Astrocyte of the spinal cord (primary cell): ENCODE data around the gene HOXA11.

Source experiments
- DNase-seq: peaks from one replicate; pipeline ENCODE4 v3.0.0; 2011; ENCODE audit warnings: low read depth, low spot score
- H3K4me3 ChIP-seq: 2 replicates; pipeline ENCODE4 v1.5.1; 2011; ENCODE audit warnings: low read depth, mild to moderate bottlenecking, low read length, moderate library complexity
- in situ Hi-C: cut with HindIII; loops from 2 replicates; pipeline ENCODE4 v1.10.0; 2017; ENCODE audit warnings: low sequenced_read_pairs
- TF ChIP-seq, protein P1 (sequence below): IDR thresholded peaks from 2 replicates; pipeline ENCODE4 v1.5.1; 2012; ENCODE audit warnings: low read depth, mild to moderate bottlenecking, low read length, inconsistent platforms

Gene HOXA11

DNA sequence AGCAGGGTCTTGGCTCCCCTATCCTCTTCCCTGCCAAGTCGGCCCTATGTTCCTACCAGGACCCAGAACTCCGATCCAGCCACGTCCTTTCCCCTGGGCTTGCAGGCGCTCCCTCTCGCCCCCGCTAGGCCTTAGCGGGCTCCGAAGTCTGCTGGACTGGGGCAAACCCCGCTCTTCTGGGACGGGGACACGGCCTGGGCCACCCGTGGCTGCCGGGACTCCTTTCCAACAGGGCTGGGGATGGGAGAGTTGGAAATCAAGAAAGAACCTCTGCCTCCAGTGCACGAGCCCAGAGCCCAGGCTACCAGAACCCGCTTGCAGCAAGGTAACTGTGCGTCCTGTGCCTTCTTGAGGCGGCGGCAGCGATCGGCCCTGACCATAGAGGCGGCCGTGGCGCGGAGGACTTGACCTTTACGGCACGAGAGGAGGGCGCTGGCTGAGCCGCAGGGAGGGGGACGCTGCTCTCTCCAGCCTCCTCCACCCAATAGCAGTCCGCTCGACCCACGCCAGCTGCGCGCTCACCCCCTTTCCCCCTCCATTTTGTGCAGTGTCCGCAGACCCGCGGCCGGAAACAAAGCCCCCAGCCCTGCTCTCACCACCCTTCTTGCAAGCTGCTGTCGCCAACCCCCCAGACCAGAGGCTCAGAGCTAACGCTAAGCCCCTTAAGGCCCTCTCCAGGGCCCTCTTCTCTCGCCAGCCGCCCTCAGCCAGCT lies 7.0 kb upstream of the HOXA11 start:
- in situ Hi-C loops = no loop called here
- DNase-seq = no peak
- TF ChIP-seq, protein P1, sequence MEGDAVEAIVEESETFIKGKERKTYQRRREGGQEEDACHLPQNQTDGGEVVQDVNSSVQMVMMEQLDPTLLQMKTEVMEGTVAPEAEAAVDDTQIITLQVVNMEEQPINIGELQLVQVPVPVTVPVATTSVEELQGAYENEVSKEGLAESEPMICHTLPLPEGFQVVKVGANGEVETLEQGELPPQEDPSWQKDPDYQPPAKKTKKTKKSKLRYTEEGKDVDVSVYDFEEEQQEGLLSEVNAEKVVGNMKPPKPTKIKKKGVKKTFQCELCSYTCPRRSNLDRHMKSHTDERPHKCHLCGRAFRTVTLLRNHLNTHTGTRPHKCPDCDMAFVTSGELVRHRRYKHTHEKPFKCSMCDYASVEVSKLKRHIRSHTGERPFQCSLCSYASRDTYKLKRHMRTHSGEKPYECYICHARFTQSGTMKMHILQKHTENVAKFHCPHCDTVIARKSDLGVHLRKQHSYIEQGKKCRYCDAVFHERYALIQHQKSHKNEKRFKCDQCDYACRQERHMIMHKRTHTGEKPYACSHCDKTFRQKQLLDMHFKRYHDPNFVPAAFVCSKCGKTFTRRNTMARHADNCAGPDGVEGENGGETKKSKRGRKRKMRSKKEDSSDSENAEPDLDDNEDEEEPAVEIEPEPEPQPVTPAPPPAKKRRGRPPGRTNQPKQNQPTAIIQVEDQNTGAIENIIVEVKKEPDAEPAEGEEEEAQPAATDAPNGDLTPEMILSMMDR = no peak
- no peak overlapping the region for H3K4me3 ChIP-seq

DNA sequence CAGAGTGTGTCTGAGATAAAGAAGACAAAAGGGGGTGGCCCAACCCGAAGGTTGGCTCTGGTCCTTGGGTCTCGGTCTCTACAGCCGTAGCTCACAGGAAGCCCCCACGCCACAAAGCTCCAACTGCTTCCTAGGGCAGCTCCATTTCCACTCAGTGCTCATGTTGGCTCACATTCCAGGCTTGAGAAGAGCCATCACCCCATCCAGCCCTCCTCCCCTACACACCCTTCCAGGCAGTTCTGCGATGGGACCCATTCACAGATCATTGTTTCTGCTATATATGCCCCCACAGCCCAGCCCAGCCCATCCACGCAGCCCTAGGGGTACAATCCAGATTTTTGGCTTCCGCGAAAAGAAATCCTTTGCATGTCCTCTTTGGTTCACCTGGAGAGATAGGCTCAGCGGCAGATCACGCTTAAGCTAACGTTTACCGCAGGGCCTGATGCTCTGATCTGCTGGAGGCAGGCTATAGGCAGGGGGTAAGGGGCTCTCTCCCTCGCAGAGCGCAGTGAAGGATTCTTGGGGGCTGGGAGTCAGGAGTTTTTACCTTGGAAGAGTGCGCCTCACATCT lies 6.2 kb upstream of the HOXA11 start:
- DNase-seq = no peak
- TF ChIP-seq, protein P1 = no peak
- in situ Hi-C loops = no loop called here
- H3K4me3 ChIP-seq = no peak overlapping the region

GRCh38 chr7:27189997-27190748 lies 5.1 kb upstream of the HOXA11 start:
- DNase-seq = no peak
- TF ChIP-seq, protein P1 = no peak
- in situ Hi-C loops = no loop called here
- H3K4me3 ChIP-seq = no peak overlapping the region

DNA sequence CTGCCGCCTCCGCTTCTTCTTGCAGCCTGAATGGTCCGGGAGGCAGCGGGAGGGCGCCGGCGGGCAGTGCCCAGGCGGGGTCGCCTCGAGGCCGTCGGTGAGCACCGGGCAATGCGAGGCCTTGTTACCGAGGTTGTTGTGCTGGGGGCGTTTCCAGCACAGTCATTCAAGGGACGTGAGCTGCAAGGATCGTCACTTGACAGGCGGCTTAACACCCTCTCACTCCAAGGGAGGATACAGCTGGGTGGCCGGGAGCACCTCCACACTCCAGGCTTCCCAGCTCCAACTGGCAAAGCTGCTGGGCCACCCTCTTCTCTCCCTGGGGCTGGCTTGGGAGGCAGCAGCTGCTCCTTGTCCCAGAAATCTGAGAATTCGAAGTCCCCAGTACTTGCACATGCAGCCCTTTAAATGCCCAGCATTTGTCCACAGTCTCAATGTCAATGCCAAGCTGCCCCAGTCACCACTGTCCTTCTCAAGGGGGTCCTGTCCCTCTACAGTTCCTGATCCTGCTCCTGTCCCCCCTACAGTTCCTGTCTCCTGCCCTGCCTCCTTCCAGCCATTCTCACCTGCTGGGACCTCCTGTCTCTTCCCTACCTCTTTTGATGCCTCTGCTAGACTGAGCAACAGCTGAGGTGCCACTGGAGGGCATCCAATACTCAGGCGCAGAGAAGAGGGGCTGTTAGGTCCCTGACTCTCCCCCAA lies 4.4 kb upstream of the HOXA11 start:
- in situ Hi-C loops = no loop called here
- no peak for DNase-seq

DNA sequence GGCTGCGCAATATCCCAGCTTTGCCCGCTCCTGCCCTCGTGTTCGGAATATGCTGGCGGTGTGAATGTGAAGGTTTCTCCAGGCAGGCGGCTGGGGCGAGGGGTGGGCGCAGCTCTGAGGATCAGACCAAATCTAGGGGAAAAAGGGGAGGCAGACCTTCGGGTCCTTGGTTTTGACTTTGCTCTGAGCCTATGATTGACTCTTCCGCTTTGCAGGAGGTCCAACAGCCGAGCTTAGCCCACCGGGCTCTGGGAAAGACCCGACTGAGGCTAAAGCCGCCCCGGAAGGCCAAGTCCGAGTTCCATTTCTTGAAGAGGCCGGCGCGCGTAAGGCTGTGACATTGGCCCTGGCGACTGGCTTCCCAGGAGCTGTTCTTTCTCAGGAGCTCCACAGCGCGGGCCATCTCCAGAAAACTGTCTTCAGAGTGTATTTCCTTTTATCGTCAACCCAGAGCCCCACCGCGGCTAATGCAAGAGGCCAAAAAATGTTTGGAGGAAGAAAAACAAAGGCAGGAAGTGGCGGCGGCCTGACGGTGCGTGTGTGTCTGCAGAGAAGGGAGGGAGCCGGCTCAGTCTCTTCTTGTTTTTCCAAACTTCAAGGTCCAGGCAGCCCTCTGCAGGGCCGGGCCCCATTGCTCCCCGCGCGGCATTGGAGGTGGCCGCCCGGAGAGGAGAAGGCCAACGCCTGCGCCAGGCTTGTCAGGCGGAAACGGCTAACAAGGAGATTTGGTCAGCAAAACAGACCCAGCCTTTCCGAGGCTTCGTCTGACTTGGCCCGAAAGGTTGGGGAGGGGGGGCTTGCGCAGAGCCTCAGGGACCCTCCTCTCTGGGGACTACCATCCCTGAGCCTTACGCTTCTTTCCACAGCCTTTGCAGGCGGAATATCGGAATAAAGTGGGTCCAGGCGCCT lies 3.6 kb upstream of the HOXA11 start:
- in situ Hi-C loops = no loop called here
- DNase-seq = no peak

More for the DNA sequence above, 4.4 kb upstream of the HOXA11 start:
- H3K4me3 ChIP-seq = no peak overlapping the region
- TF ChIP-seq, protein P1 = no peak

More for the DNA sequence above, 3.6 kb upstream of the HOXA11 start:
- no peak overlapping the region for H3K4me3 ChIP-seq
- TF ChIP-seq, protein P1 = no peak
